ENCODE data around the gene C12orf43. TPM values are rescaled to one million over a fixed set of nuclear protein-coding genes. Genes with fewer than 3 reads are reported as not detected.

The C12orf43 gene
- total and polyA plus RNA-seq, 3 donors from 2014 or later, result 14.3 to 16.5 (median 15.9) TPM

GRCh38 chr12:121062391-121063045 is 46.2 kb upstream of the C12orf43 start:
- H3K9me3 ChIP-seq, result no peaks in the 10 kb centered on the region
- intact Hi-C loops (cut with DNase I; ENCODE audit: low total_unique reads), result no loop called here
- H3K27me3 ChIP-seq, result no peaks in the 10 kb centered on the region
- H3K27ac ChIP-seq, result no peak overlapping the region
- peaks cover 7% of the 10 kb centered on the region for H3K4me1 ChIP-seq
- H3K36me3 ChIP-seq (ENCODE audit: low read depth, missing control alignments), result no peaks in the 10 kb centered on the region
- WGBS, 2 donors, result 82 to 90% methylated on average over 11 of the region's 11 CpGs
- TF ChIP-seq POLR2A (IDR thresholded peaks at IDR 0.05) (no peak), CTCF (IDR thresholded peaks at IDR 0.05) (no peak)
- no peak for DNase-seq
- H3K4me3 ChIP-seq, result no peak overlapping the region

- DNase-seq, result no peak
- WGBS, 2 donors, result 48 to 49% methylated on average over 2 of the region's 2 CpGs
- Histone ChIP-seq H3K27me3 (no peaks in the 10 kb centered on the region), H3K27ac (no peak overlapping the region), H3K4me1 (peaks cover 7% of the 10 kb centered on the region), H3K4me3 (no peak overlapping the region), H3K9me3 (no peaks in the 10 kb centered on the region), H3K36me3 (ENCODE audit: low read depth, missing control alignments) (no peaks in the 10 kb centered on the region)
- intact Hi-C loops (cut with DNase I; ENCODE audit: low total_unique reads), result no loop called here
- TF ChIP-seq POLR2A (IDR thresholded peaks at IDR 0.05) (no peak), CTCF (IDR thresholded peaks at IDR 0.05) (peak in 2 of 3 experiments; percentile 17 to 32)
Measured at GRCh38 chr12:121061831-121062230, 45.5 kb upstream of the C12orf43 start.

DNA sequence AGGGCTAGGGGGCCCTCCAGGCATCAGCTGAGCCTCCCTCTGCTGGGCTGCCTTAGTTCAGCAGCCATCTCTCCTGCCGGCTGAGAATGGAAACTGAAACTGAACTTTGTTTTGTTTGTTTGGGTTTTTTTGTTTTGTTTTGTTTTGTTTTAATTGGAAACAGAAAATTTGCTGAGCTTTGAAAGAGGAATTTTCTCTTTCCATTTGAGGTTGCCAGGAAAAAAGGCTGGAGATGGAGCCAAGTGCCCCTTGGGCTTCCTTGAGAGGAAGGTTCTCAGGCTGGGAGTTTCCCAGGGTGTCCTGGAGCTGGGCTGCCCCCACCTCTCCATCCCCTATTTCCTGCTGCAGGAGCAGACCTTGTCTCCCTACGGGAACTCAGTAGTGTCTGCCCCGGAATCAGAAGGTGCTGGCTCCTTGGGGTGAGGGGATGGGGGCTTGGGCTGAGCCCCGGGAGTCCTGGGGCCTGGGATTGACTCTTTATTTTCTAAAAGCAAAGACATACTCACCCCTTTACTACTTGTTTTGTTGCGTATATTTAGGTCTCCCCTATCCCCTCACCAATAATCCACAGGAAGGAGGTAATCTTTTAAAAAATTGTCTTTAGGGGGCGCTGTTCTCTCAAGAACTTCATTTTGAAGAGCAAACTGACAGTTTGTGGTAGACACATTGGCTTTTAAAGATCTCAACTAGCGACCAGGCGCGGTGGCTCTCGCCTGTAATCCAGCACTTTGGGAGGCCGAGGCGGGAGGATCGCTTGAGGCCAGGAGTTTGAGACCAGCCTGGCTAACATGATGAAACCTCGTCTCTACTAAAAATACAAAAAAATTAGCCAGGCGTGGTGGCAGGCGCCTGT is 44.1 kb upstream of the C12orf43 start:
- peaks cover 7% of the 10 kb centered on the region for H3K4me1 ChIP-seq
- 52 to 57% methylated on average over 16 of the region's 16 CpGs for WGBS, 2 donors
- H3K4me3 ChIP-seq, result no peak overlapping the region
- DNase-seq, result peak; percentile 34
- H3K27me3 ChIP-seq, result no peaks in the 10 kb centered on the region
- H3K9me3 ChIP-seq, result no peaks in the 10 kb centered on the region
- intact Hi-C loops (cut with DNase I; ENCODE audit: low total_unique reads), result no loop called here
- no peaks in the 10 kb centered on the region for H3K36me3 ChIP-seq (ENCODE audit: low read depth, missing control alignments)
- TF ChIP-seq POLR2A (IDR thresholded peaks at IDR 0.05), result no peak
- peak; percentile 36 to 60 (median 58) for TF ChIP-seq CTCF (IDR thresholded peaks at IDR 0.05)
- H3K27ac ChIP-seq, result peak overlapping the region; percentile 43 to 59

DNA sequence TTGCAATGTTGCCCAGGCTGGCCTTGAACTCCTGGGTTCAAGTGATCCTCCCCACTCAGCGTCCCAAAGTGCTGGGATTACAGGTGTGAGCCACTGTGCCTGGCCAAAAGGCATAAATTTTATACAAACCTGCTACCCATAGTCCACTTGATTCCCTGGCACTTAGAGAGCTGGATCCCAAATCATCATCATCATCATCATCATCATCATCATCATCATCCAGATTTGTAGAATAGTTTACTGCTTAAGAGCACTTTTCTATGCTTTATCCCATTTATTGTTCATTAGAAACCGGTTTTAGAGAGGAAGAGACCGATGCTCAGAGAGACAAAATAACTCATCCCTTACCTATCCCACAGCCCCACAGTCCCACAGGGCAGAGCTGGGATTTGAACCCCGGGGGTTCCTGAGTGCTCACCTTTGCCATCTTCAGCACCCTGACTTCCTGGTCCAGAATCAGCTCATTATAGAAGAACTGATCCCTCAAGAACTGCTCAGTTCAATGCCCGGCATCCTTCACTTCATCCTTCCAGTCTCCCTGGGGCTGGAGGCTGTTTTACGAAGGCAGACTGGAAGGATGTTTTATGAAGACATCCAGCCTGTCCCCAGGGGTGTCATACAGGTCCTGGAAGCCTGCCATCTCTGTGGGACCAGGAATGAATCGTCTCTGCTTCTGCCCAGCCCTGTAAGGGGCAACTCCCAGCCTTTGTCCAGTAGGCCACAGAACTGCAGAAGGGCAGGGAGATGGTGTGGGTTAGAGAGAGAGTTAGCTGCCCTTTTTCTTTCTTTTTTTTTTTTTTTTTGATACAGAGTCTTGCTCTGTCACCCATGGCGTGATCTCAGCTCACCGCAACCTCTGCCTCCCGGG is 43.0 kb upstream of the C12orf43 start:
- intact Hi-C loops (cut with DNase I; ENCODE audit: low total_unique reads), result no loop called here
- Histone ChIP-seq H3K9me3 (no peaks in the 10 kb centered on the region), H3K4me3 (no peak overlapping the region), H3K4me1 (peaks cover 7% of the 10 kb centered on the region), H3K27ac (peak overlapping the region in 1 of 2 donors; percentile 59), H3K36me3 (ENCODE audit: low read depth, missing control alignments) (no peaks in the 10 kb centered on the region), H3K27me3 (no peaks in the 10 kb centered on the region)
- TF ChIP-seq POLR2A (IDR thresholded peaks at IDR 0.05) (no peak), CTCF (IDR thresholded peaks at IDR 0.05) (no peak)
- DNase-seq, result no peak
- WGBS, 2 donors, result 83 to 92% methylated on average over 9 to 10 of the region's 10 CpGs
